ENCODE data around the gene ITGB1. TPM values are rescaled to one million over a fixed set of nuclear protein-coding genes. Genes with fewer than 3 reads are reported as not detected.

ITGB1 gene
- total and polyA plus RNA-seq, 2 of the 8 experiments (the other 6 are each of a cell fraction or from before 2014, with no cell fraction given) = 82.7 to 321 TPM

- no peak for TF ChIP-seq CHD7 (IDR thresholded peaks at IDR 0.05; ENCODE audit: insufficient replicate concordance, low read length)
- no peak for TF ChIP-seq HDAC2 (IDR thresholded peaks at IDR 0.05; ENCODE audit: borderline replicate concordance in 1 of 2, low read depth in 2 of 2, low read length in 2 of 2)
- no peak for TF ChIP-seq KDM1A (IDR thresholded peaks at IDR 0.05; ENCODE audit: borderline replicate concordance, low read length)
- TF ChIP-seq USF2 (IDR thresholded peaks at IDR 0.05; ENCODE audit: low read length) = no peak
- TF ChIP-seq SIX5 (IDR thresholded peaks at IDR 0.05; ENCODE audit: low read depth, low read length) = no peak
Observed at GRCh38 chr10:32953277-32953927, 4.6 kb downstream of the ITGB1 start (continued).

Measured in H1 (cell line).